Keratinocyte (primary cell): Measurements from ENCODE around the gene P4HB.

Experiments used
- EZH2 ChIP-seq: IDR thresholded peaks from one replicate; pipeline ENCODE4 v1.6.1; 2012; ENCODE audit warnings: inconsistent platforms, mild to moderate bottlenecking, low read length, moderate library complexity
- TF ChIP-seq, protein P1 (sequence below), 3 experiments: IDR thresholded peaks in 1 of 3; conservative IDR thresholded peaks in 1 of 3; optimal IDR thresholded peaks in 1 of 3; 2 replicates in 2 of 3; 3 replicates in 1 of 3; pipeline versions ENCODE3 to v1.5.1; 2011; ENCODE audit warnings: low read length in 3 of 3, mild to moderate bottlenecking in 3 of 3, moderate library complexity in 2 of 3, control low read depth in 1 of 3, inconsistent platforms in 1 of 3; ENCODE audit not compliant: insufficient read depth in 2 of 3; ENCODE audit errors: extremely low read depth in 1 of 3

DNA sequence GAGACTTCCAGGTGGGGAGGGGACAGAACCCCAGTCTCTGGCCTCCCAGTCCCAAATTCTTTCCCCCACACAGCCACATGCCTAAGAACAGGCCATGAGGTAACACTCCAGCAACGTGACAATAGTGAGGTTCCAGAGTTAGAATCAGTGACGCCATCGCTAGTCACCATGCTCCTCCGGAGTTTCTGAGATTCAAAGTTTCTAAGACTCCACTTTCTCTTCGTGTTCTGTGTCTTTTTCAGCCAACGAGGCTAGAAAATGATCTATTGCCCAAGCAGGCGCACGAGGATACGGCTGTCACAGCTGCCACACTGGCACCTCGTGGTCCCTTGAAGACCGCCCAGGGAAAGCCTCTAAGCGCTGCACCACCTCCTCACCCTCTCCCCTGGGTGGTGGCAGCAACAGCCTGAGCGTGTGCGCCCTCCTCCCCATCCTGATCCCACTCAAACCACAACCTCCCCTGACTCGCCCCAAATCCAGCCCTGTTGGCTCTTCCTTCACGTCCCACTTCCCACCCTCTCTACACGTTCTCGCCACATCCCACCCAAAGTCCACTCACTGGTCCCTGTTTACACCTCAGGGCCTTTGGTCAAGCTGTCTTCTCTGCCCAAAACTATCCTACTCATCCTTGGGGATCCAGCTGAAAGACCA is 28.3 kb downstream of the P4HB start:
- TF ChIP-seq, protein P1, sequence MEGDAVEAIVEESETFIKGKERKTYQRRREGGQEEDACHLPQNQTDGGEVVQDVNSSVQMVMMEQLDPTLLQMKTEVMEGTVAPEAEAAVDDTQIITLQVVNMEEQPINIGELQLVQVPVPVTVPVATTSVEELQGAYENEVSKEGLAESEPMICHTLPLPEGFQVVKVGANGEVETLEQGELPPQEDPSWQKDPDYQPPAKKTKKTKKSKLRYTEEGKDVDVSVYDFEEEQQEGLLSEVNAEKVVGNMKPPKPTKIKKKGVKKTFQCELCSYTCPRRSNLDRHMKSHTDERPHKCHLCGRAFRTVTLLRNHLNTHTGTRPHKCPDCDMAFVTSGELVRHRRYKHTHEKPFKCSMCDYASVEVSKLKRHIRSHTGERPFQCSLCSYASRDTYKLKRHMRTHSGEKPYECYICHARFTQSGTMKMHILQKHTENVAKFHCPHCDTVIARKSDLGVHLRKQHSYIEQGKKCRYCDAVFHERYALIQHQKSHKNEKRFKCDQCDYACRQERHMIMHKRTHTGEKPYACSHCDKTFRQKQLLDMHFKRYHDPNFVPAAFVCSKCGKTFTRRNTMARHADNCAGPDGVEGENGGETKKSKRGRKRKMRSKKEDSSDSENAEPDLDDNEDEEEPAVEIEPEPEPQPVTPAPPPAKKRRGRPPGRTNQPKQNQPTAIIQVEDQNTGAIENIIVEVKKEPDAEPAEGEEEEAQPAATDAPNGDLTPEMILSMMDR (optimal IDR thresholded peaks at IDR 0.05 in 1 of 3, IDR thresholded peaks at IDR 0.05 in 1 of 3, conservative IDR thresholded peaks at IDR 0.05 in 1 of 3; ENCODE audit: extremely low read depth in 1 of 3, insufficient read depth in 2 of 3, low read length in 3 of 3): no peak
- no peak for TF ChIP-seq EZH2
